ENCODE data around the gene UBAC2. TPM values are rescaled to one million over a fixed set of nuclear protein-coding genes. Genes with fewer than 3 reads are reported as not detected.

The UBAC2 gene
- total RNA-seq, 1 donor: 36.9 TPM

DNA sequence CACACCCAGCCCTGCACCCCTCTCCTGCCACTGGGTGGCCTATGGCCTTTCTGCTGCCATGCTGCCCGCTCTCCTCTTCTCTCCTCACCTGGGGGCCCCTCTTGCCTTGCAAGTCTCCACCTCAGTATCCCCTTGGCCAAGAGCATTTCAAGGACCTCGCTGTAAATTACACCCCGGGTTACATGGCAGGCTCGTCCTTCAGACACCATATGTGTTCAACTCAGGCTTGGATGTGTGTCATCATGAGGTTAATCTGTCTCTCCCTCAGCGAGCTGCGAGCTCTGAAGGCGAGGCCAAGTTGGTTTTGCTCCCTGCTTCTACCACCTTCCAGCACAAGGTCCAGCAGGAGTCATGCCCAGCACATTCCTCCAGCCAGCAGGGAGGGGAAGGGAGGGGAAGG is 225.8 kb downstream of the UBAC2 start:
- no peak for DNase-seq (ENCODE audit: insufficient read length, low spot score, missing footprints)
- no peaks in the 10 kb centered on the region for H3K36me3 ChIP-seq (ENCODE audit: insufficient read depth, low read length)
- no peaks in the 10 kb centered on the region for H4K20me1 ChIP-seq (ENCODE audit: insufficient read depth, low read length)
- H3K4me1 ChIP-seq (ENCODE audit: insufficient read depth, low read length): no peaks in the 10 kb centered on the region
- H3K9me3 ChIP-seq (ENCODE audit: low read depth, low read length): no peaks in the 10 kb centered on the region
- TF ChIP-seq CTCF (IDR thresholded peaks at IDR 0.05; ENCODE audit: extremely low read depth, low read depth, low read length): no peak
- H2AFZ ChIP-seq (ENCODE audit: low read length): no peak overlapping the region
- H3K4me3 ChIP-seq (ENCODE audit: insufficient read depth, low read length): no peak overlapping the region
- no peak overlapping the region for H3K4me2 ChIP-seq (ENCODE audit: insufficient read depth, low read length)
- H3K79me2 ChIP-seq (ENCODE audit: insufficient read depth, low read length): no peaks in the 10 kb centered on the region
- peaks cover 25% of the 10 kb centered on the region for H3K27me3 ChIP-seq (ENCODE audit: insufficient read depth, low read length)
- H3K27ac ChIP-seq (ENCODE audit: low read depth, low read length): no peak overlapping the region

- Histone ChIP-seq H3K79me2 (ENCODE audit: insufficient read depth, low read length) (no peaks in the 10 kb centered on the region), H3K4me2 (ENCODE audit: insufficient read depth, low read length) (no peak overlapping the region), H2AFZ (ENCODE audit: low read length) (no peak overlapping the region), H4K20me1 (ENCODE audit: insufficient read depth, low read length) (no peaks in the 10 kb centered on the region), H3K4me3 (ENCODE audit: insufficient read depth, low read length) (no peak overlapping the region), H3K9me3 (ENCODE audit: low read depth, low read length) (no peaks in the 10 kb centered on the region), H3K36me3 (ENCODE audit: insufficient read depth, low read length) (no peaks in the 10 kb centered on the region), H3K27me3 (ENCODE audit: insufficient read depth, low read length) (peaks cover 12% of the 10 kb centered on the region), H3K4me1 (ENCODE audit: insufficient read depth, low read length) (peaks cover 12% of the 10 kb centered on the region), H3K27ac (ENCODE audit: low read depth, low read length) (no peak overlapping the region)
- DNase-seq (ENCODE audit: insufficient read length, low spot score, missing footprints): no peak
- TF ChIP-seq CTCF (IDR thresholded peaks at IDR 0.05; ENCODE audit: extremely low read depth, low read depth, low read length): no peak
These were observed 229.0 kb downstream of the UBAC2 start for GRCh38 chr13:99429670-99430069.

DNA sequence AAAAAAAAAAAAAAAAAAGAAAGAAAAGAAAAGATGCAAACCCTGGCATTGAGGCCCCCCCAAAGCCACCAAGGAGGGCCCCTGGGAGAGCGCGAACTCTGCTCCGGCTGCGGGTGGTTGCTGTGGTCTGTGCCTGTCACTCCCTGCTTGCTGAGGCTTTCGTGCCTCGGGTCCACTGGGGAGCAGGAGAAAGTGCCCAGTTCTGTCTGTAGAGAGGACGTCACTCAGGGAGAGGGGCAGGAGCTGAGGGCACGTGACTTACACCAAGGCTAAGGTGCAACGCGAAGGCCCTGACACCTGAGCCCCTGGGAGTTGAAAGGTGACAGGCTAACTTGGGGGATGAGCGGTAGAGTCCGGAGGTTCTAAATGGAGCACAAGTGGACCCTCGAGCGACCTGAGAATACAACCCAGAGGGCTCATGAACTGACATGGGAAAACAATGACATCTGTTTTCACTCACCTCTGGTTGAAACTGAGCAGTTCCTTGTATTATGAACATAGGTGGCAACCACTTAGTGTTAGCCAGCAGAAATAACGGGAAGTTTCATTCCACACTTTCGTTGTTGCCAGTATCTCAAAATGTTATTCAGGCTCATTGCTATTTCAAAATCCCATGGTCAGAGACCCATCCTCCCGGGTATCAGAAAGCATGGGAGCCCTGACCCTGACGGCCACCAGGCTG is 231.4 kb downstream of the UBAC2 start:
- no peaks in the 10 kb centered on the region for H3K9me3 ChIP-seq (ENCODE audit: low read depth, low read length)
- H3K36me3 ChIP-seq (ENCODE audit: insufficient read depth, low read length): no peaks in the 10 kb centered on the region
- DNase-seq (ENCODE audit: insufficient read length, low spot score, missing footprints): no peak
- H3K4me2 ChIP-seq (ENCODE audit: insufficient read depth, low read length): peak overlapping the region; percentile 74
- no peaks in the 10 kb centered on the region for H4K20me1 ChIP-seq (ENCODE audit: insufficient read depth, low read length)
- TF ChIP-seq CTCF (IDR thresholded peaks at IDR 0.05; ENCODE audit: extremely low read depth, low read depth, low read length): no peak
- peak overlapping the region; percentile 55 for H3K4me3 ChIP-seq (ENCODE audit: insufficient read depth, low read length)
- H3K4me1 ChIP-seq (ENCODE audit: insufficient read depth, low read length): peaks cover 13% of the 10 kb centered on the region
- peak overlapping the region; percentile 40 for H3K27ac ChIP-seq (ENCODE audit: low read depth, low read length)
- H3K27me3 ChIP-seq (ENCODE audit: insufficient read depth, low read length): peaks cover 8% of the 10 kb centered on the region
- no peaks in the 10 kb centered on the region for H3K79me2 ChIP-seq (ENCODE audit: insufficient read depth, low read length)
- peak overlapping the region; percentile 65 for H2AFZ ChIP-seq (ENCODE audit: low read length)

GRCh38 chr13:99432609-99433542 is 232.2 kb downstream of the UBAC2 start:
- TF ChIP-seq CTCF (IDR thresholded peaks at IDR 0.05; ENCODE audit: extremely low read depth, low read depth, low read length): no peak
- no peaks in the 10 kb centered on the region for H3K9me3 ChIP-seq (ENCODE audit: low read depth, low read length)
- peak overlapping the region; percentile 55 for H3K4me3 ChIP-seq (ENCODE audit: insufficient read depth, low read length)
- peaks cover 15% of the 10 kb centered on the region for H3K4me1 ChIP-seq (ENCODE audit: insufficient read depth, low read length)
- no peaks in the 10 kb centered on the region for H4K20me1 ChIP-seq (ENCODE audit: insufficient read depth, low read length)
- peak; percentile 92 for DNase-seq (ENCODE audit: insufficient read length, low spot score, missing footprints)
- H3K27me3 ChIP-seq (ENCODE audit: insufficient read depth, low read length): peaks cover 7% of the 10 kb centered on the region
- no peaks in the 10 kb centered on the region for H3K79me2 ChIP-seq (ENCODE audit: insufficient read depth, low read length)
- peak overlapping the region; percentile 65 for H2AFZ ChIP-seq (ENCODE audit: low read length)
- no peaks in the 10 kb centered on the region for H3K36me3 ChIP-seq (ENCODE audit: insufficient read depth, low read length)
- peak overlapping the region; percentile 55 for H3K27ac ChIP-seq (ENCODE audit: low read depth, low read length)
- peak overlapping the region; percentile 74 for H3K4me2 ChIP-seq (ENCODE audit: insufficient read depth, low read length)

Measured in osteoblast (primary cell).